ENCODE measurements around the gene ZFTA.

- TF ChIP-seq CTCF (IDR thresholded peaks at IDR 0.05; ENCODE audit: extremely low read depth in 1 of 2, insufficient read depth in 1 of 2, low read depth in 1 of 2, low read length in 2 of 2) (no peak), JUN (IDR thresholded peaks at IDR 0.05; ENCODE audit: borderline replicate concordance, insufficient read depth, insufficient read length, low read depth) (no peak), POLR2A (IDR thresholded peaks at IDR 0.05; ENCODE audit: low read depth, low read length) (no peak), EZH2 (IDR thresholded peaks at IDR 0.05; ENCODE audit: borderline replicate concordance, low read depth, low read length, severe bottlenecking) (no peak), POLR2AphosphoS5 (IDR thresholded peaks at IDR 0.05; ENCODE audit: insufficient read depth, low read depth, low read length) (no peak), MYC (IDR thresholded peaks at IDR 0.05; ENCODE audit: low read depth, low read length) (no peak), MAX (IDR thresholded peaks at IDR 0.05; ENCODE audit: insufficient read depth, insufficient read length) (no peak), GATA2 (IDR thresholded peaks at IDR 0.05; ENCODE audit: insufficient read depth, insufficient read length, low read depth, low read length) (no peak)
These were observed 48.0 kb downstream of the ZFTA start for GRCh38 chr11:63720611-63721010.
